Superior temporal gyrus (tissue), 1 donor: Measurements from ENCODE around the gene RAB22A.
"Not testable (repeated sequence)": the region's sequence is repeated elsewhere in the genome, so short reads cannot be mapped to it uniquely, and the experiment has no call there.

Experiments used
- DNase-seq: peaks from one replicate; pipeline ENCODE4 v3.0.0-alpha.2; 2016; ENCODE audit errors: extremely low spot score

RAB22A gene

DNA sequence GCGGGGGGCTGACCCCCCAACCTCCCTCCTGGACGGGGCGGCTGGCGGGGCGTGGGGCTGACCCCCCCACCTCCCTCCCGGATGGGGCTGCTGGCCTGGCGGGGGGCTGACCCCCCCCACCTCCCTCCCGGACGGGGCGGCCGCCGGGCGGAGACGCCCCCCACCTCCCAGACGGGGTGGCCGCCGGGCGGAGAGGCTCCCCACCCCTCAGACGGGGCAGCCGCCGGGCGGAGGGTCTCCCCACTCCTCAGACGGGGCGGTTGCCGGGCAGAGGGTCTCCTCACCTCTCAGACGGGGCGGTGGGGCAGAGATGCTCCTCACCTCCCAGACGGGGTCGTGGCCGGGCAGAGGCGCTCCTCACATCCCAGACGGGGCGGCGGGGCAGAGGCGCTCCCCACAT, 104.7 kb downstream of the RAB22A start:
- not testable (repeated sequence) for DNase-seq

GRCh38 chr20:58414786-58415185, 105.3 kb downstream of the RAB22A start:
- not testable (repeated sequence) for DNase-seq

DNA sequence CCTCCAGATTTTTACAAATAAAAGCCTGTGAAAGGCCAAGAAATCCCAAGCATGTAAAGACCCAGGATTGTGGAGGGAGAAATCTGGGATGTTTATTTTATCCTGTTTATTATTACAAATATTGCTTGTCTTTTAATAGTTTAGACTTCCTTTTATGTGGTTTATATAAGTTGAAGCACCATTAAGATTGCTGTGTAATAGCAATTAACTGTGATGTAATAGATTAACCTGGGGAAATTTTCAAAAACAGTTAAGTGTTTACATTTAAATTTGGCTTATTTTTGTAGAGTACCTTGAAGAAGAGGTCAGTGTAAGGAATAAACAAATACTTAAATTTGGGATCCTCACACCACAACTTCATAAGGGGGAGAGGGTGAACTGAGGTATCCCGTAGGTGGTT, 106.5 kb downstream of the RAB22A start:
- no peak for DNase-seq

DNA sequence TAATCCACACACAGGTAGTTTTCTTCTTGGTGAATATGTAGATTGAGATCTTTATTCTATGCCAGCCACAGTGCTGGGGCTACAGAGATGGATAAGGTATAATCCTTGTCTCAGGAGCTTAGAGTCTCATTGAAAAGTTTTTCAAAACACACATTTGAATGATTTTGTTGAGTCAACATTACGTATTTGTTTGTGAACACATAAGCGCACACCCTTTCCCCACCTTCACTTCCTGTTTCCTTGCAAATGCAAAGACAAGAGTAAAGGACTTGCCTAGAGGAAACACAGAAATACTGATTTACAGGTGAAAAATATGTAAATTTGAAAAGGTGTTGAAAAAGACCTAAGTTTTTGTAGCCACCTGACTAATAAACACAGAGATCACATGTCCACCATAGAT, 107.3 kb downstream of the RAB22A start:
- no peak for DNase-seq
